LoVo (cell line): ENCODE measurements around the gene DGUOK.

Experiments
- DNase-seq: peaks from one replicate; pipeline ENCODE4 v3.0.0-alpha.2; 2016; ENCODE audit warnings: low spot score

DGUOK gene

DNA sequence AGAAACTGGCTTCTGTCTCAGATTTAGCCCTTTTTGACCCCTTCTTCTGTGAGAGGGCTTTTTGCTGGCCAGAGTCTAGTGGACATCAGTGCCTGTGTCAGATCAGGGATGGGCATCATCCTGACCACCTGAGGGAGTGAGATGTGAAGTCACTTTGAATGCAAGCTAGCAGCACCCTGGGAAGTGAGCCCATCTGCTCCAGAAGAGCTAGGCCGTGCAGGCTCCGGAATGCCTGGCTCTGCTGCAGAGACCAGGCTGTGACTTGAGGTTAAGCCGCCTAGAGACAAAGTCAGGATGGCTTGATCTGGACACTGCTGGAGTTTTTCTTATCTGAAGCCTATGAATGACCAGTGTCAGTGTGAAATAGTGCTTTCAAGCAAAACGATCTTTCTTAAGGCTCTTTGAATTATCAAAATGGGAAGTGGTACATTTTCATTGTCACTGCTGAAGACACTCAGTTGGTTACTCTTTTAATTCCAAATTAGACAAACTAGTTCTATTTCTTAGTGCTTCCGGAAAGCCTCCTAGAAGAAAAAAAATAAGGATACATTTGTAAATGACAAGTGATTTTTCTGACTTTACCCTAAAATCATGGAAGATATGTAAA lies 20.8 kb downstream of the DGUOK start:
- DNase-seq: no peak

GRCh38 chr2:73949802-73950201 lies 23.1 kb downstream of the DGUOK start:
- DNase-seq: no peak

- no peak for DNase-seq
Measured at GRCh38 chr2:73952499-73953446, 26.1 kb downstream of the DGUOK start.

DNA sequence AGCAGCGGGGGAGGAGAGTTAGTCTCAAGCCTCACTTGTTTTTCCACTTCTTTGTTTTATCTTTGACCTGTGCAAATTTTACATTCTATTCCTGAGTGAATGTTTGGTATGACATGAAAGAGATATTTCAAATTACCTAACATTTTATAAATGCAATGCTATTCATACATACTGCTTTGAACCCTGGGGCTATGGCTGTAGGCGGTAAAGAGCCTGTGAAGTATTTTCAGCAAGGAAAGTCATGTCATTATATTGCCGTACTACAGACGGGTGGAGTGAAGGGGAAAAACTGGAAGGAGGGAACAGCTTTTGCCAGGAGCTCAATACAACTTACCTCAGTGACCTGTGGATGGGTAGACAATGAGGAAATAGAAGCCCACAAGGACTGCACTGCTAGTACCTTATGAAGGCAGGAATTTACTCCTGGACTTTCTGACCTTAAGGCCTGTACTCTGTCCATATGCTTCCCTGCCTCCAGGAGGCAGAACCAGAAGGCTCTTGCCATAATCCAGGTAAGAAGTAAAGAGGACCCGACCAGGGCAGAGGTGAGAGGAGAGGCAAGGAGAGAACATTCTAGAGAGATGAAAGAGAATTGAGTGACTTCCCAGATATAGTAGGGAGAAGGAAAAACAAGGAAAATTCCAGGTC lies 29.7 kb downstream of the DGUOK start:
- no peak for DNase-seq

DNA sequence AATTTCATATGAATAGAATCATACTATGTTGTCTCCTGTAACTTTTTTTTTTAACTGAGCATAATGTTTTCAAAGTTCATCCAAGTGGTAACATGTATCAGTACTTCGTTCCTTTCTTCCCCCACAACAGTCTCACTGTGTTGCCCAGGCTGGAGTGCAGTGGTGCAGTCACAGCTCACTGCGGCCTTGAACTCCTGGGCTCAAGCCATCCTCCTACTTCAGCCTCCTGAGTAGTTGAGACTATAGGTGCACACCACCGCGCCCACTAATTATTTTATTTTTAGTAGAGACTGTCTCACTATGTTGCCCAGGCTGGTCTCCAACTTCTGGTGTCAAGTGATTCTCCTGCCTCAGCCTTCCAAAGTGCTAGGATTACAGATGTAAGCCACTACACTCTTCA lies 34.6 kb downstream of the DGUOK start:
- DNase-seq: no peak

- DNase-seq: no peak
Measured at GRCh38 chr2:73961823-73962615, 35.3 kb downstream of the DGUOK start.

GRCh38 chr2:73962798-73963197 lies 36.1 kb downstream of the DGUOK start:
- DNase-seq: no peak

DNA sequence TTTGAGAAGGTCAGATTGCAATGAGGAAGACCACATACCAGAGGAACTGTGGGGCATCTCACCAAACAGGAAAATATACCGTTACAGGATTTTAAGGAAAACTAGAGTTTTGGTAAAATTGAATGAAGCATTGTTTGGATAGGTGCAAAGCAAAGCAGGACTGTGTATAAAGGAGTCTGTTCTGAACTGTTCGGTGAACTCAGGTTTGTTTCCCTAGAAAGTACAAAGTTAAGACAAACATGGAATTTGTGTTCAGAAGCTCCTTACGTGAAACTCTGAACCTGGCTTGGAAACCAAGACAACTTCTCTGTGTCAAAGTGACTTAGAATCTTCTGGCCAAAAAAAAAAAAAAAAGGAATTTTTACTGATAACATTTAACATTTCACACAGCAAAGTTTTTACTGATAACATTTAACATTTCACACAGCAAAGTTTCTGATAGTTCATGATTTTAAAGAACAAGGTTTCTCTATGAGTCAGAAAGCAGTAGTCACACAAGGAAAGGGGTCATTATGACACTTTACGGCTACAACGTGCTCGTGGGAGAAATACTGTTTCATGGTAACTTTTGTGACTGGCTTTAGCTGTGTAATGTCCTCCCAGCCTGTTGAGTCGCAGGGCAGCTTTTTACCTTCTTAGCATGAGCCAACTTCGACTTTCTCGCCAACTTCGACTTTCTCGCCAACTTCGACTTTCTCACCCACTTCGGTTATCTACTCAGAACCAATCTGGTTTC lies 36.9 kb downstream of the DGUOK start:
- no peak for DNase-seq

DNA sequence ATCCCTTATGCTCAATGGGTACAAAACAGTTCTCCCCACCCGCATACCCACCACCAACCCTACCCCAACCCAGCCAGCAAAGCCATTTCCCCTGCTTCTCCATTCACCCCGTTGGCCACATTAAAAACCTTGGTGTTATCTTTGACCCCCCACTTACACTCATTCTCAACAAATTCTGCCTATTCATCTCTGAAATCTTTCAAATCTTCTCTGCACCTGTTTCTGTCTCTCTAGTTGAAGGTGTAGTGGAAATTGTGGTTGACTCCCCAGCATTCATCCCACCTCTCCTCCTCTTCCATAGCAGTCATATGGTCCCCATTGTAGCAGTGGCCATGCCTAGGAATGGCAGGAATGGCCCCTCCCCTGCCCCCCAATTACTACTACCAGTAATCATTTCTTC lies 37.5 kb downstream of the DGUOK start:
- no peak for DNase-seq

- no peak for DNase-seq
Measured at GRCh38 chr2:73965053-73965452, 38.4 kb downstream of the DGUOK start.

DNA sequence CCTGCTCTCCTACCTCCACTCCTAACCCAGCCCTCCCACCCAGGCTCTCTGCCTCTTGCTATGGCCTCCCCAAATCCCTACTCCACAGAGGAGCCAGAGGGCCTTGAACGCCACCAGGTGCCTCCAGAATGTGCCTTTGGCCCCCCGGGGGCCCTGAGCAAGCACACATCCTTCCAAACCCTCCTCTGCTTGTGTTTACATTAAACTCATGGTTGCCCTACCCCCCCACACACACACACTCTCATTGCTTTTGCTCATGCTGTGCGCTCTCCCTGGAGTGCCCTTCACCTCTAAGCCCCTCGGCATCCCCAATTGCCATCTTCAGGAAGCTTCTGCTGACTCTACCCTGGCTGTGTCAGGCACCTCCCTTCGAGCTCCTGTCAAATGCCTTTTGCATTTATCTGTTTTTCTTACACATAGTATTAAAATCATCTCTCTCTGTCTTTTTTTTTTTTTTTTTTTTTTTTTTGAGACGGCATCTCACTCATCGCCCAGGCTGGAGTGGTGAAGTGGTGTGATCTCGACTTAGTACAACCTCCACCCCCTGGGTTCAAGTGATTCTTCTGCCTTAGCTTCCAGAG lies 41.8 kb downstream of the DGUOK start:
- no peak for DNase-seq

GRCh38 chr2:73969356-73969755 lies 42.7 kb downstream of the DGUOK start:
- no peak for DNase-seq

DNA sequence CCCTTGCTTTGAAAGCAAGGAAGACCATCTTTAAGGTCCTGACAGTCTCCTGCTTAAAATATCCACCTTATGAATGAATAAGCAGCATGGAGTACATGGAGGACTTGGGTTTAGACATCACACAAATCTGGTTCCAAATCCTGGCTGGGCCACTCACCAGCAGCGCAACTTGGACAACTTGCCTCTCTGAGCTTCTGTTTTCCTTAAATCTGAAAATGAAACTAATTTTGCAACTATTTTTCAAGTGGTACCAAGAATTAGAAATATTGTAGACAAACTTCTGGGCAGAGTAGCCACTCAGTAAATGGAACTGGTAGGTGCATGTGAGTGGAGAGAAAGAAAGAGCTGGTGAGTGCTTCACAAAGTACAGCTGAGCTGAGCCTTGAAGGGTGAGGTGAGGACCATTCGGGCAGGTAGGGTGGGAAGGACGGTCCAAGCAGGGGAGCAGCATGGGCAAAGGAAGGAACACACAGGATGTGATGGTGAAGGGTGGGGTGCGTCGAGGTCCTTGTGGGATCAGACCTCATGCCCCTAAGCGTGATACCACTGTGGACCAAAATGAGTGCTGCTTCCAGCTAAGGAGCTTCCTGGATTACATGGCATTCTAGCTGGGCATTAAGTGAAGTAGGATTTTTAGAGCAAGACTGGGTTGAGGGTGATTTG lies 43.6 kb downstream of the DGUOK start:
- no peak for DNase-seq

- DNase-seq: no peak
Measured at GRCh38 chr2:73970850-73971471, 44.3 kb downstream of the DGUOK start.

DNA sequence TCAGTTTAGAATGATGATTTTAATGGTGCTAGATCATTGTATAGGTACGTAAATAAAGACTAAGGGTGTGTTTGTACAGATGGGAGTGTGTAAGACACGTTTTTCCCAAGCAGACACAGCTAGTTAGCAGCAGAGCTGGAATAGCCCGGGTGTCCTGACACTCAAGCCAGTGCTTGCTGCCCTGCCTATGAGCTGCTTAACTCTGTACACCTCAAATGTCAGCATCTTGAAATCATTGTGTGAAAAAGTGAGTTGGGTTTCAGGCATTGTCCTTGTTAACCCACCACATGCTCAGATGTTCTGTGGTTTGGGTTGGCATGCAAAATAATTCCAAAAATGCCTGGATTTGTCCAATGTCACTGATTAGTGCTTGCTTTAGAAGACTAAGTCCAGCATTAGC lies 45.0 kb downstream of the DGUOK start:
- DNase-seq: no peak

DNA sequence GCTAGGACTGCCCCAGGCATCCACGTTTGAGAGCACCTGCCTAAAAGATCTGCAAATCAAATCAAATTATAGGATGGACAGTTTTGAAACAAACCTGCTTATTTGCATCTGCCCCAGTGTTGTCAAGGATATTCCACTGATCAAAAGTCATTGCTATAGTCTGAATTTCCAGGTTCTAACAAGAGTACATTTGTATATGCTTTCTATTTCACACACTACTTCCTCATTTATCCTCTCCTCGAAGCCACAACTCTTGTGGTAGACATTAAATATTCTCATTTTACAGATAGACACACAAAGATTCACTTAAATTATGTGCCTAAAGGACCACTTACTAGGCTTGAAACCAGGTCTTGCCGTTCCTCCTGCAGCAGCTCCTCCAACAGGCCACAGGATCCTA lies 46.2 kb downstream of the DGUOK start:
- DNase-seq: no peak

- no peak for DNase-seq
Measured at GRCh38 chr2:73975731-73976130, 49.1 kb downstream of the DGUOK start.

GRCh38 chr2:73976803-73977202 lies 50.1 kb downstream of the DGUOK start:
- no peak for DNase-seq

- DNase-seq: no peak
Measured at GRCh38 chr2:73977466-73977865, 50.8 kb downstream of the DGUOK start.

DNA sequence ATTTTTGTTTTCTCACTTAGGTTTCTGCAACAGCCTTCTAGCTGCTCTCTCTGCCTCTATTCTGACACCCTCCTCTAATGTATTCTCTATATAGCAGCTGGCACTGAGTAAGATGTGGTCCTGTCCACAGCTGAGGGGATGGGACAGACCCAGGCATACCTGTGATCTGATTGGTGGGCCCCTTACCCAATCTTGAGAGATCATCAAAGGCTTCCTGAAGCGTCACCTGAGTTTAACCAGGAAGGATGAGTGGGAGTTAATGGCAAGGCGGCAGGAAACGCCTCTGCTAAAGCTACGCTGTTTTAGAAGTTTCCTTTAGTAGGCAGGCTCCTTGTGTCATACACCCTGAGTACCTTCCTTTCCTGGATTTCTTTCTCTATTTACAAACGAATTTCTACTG lies 52.3 kb downstream of the DGUOK start:
- DNase-seq: no peak
